GM19468 (cell line): Measurements from ENCODE around the gene MTMR8.

Experiments used
- ATAC-seq: cut with Tn5 transposase; IDR thresholded peaks from one replicate; pipeline ENCODE4 v1.9.1; 2021; ENCODE audit warnings: mild to moderate bottlenecking, moderate library complexity, moderate number of reproducible peaks; ENCODE audit not compliant: unreplicated experiment; ENCODE audit errors: extremely low read depth

The MTMR8 gene

GRCh38 chrX:64321507-64321906 lies 73.7 kb downstream of the MTMR8 start:
- no peak for ATAC-seq

DNA sequence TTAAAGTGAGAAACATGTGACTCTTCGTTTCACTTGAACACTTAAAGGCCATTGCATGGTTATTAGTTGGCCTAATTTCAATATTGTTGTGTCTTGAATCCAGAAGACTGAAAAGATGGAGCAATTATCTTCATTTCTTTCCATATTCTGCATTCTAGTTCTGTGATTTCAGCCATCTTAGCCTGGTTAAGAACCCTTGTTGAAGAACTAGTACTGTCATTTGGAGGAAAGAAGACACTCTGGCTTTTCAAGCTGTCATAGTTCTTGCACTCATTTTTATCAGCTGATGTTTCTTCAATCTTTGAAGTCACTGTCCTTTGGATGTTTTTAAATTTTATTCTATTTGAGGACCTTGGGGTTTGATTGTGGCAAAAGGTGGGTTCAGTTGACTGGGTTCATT lies 81.6 kb downstream of the MTMR8 start:
- no peak for ATAC-seq

DNA sequence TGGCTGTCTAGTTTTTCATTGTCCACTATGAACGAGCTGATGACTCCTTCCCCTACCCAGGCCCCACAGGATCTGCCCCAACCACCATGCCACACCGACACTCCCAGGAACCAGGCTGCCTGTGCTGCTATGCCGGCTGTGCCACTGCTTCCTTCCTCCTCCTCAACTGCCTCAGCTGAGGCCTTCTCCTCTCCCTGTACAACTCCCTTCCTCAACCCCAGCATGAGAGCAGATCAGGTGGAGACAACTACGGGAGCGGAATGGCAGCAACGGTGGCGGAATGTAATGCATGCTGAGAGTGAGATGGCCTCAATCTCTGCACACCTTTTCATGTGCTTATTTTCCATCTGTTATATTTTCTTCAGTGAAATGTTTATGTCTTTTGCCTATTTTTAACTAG lies 88.5 kb downstream of the MTMR8 start:
- no peak for ATAC-seq

DNA sequence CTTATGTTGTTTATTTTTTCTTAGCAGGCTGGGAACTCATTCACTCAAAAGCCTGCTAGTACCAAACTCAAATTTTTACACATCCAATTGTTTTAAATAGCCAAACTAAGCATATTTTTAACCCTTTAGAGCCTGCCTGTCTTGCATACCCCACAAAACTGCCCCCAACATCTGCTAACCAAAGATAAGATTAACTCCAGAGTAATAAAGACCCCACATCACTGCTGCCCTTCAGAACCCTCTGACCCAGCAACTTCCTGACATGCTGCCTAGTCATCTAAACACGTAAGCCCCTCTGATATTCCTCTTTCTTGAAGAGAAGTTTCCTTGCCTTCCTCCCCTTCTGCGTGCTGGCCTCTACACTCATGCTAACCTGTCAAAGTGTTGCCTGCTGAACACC lies 104.1 kb downstream of the MTMR8 start:
- ATAC-seq = no peak

DNA sequence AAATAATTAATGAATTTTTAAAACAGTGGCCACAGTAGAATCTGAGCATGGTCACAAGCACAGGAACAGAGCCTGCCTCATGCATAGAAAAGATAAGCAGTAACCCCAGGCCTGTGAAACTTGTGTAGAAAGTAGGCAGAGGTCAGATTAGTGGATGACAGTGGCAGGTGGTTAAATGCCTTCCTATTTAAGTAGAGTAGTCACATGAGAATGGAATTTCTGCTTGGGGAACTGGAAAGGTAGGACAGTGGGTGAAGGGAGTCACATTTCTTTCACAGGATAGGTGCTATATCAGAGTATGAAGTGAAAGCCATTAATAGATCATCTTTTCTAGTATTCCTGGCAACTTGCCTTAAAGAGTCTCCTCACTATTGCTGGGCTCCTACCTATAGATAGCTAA lies 130.0 kb downstream of the MTMR8 start:
- ATAC-seq = no peak

GRCh38 chrX:64230123-64230970 lies 164.9 kb downstream of the MTMR8 start, which contains the start of gene ASB12:
TSS of gene ASB12 (minus strand) at chrX:64230607. CDS start at chrX:64225650, 4,957 bp downstream.
- no peak for ATAC-seq

- ATAC-seq = no peak
Observed at GRCh38 chrX:64229154-64229553, 166.1 kb downstream of the MTMR8 start.
